Measurements from ENCODE around the gene SLC25A29.

GRCh38 chr14:100275214-100275613 is 31.0 kb downstream of the SLC25A29 start:
- TF ChIP-seq EP300 (IDR thresholded peaks at IDR 0.05) (no peak), POLR2A (IDR thresholded peaks at IDR 0.05) (no peak), POLR2AphosphoS5 (IDR thresholded peaks at IDR 0.05) (no peak)
- TF ChIP-seq, protein P1, sequence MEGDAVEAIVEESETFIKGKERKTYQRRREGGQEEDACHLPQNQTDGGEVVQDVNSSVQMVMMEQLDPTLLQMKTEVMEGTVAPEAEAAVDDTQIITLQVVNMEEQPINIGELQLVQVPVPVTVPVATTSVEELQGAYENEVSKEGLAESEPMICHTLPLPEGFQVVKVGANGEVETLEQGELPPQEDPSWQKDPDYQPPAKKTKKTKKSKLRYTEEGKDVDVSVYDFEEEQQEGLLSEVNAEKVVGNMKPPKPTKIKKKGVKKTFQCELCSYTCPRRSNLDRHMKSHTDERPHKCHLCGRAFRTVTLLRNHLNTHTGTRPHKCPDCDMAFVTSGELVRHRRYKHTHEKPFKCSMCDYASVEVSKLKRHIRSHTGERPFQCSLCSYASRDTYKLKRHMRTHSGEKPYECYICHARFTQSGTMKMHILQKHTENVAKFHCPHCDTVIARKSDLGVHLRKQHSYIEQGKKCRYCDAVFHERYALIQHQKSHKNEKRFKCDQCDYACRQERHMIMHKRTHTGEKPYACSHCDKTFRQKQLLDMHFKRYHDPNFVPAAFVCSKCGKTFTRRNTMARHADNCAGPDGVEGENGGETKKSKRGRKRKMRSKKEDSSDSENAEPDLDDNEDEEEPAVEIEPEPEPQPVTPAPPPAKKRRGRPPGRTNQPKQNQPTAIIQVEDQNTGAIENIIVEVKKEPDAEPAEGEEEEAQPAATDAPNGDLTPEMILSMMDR (IDR thresholded peaks at IDR 0.05), result no peak

All from stomach (tissue), 4 donors.